ENCODE data around the gene BAIAP2L2. TPM values are rescaled to one million over a fixed set of nuclear protein-coding genes. Genes with fewer than 3 reads are reported as not detected.

BAIAP2L2 gene
- total RNA-seq, 1 experiment from 2014 or later = 2.3 TPM

- no peak overlapping the region for H4K5ac ChIP-seq (ENCODE audit: insufficient read length, low read depth, low read length)
- H2BK20ac ChIP-seq (ENCODE audit: low read depth, low read length, poor library complexity, severe bottlenecking) = no peak overlapping the region
- Mint-ChIP-seq H3K27me3 (ENCODE audit: low read depth) (no peaks in the 10 kb centered on the region), H3K4me3 (no peak overlapping the region), H3K36me3 (ENCODE audit: insufficient read depth in 1 of 3, low read depth in 3 of 3) (peaks cover 9 to 71% (median 55%) of the 10 kb centered on the region in 3 experiments), H3K27ac (peak overlapping the region in 1 of 3 experiments; percentile 44; a peak in 2 of 7 replicates), H3K9me3 (no peaks in the 10 kb centered on the region), H3K4me1 (peaks cover 0 to 8% of the 10 kb centered on the region in 2 experiments; a peak in 2 of 4 replicates)
- no peak overlapping the region for H3T11ph ChIP-seq (ENCODE audit: low read length)
- no peak overlapping the region for H3K14ac ChIP-seq (ENCODE audit: insufficient read depth, low read length)
- H3K23ac ChIP-seq (ENCODE audit: insufficient read length, low read depth, low read length) = no peak overlapping the region
- WGBS (ENCODE audit: extremely low coverage, insufficient read length, low lambda C conversion rate) = no CpG with 5 or more reads among the region's 21 CpGs
- H2BK12ac ChIP-seq (ENCODE audit: insufficient read length, low read depth, low read length) = no peak overlapping the region
- no peak overlapping the region for H2BK120ac ChIP-seq (ENCODE audit: low read depth, low read length, poor library complexity, severe bottlenecking)
- H2BK5ac ChIP-seq (ENCODE audit: insufficient read length, low read length) = no peak overlapping the region
- H3K23me2 ChIP-seq (ENCODE audit: insufficient read length, low read depth, low read length, poor library complexity, severe bottlenecking) = no peaks in the 10 kb centered on the region
- H2AK5ac ChIP-seq (ENCODE audit: insufficient read length, low read length) = no peak overlapping the region
- H3K56ac ChIP-seq (ENCODE audit: insufficient read length, low read depth, low read length) = no peak overlapping the region
- DNase-seq = no peak
- no peaks in the 10 kb centered on the region for H3K4me1 ChIP-seq (ENCODE audit: insufficient read depth, low read length)
- no peaks in the 10 kb centered on the region for H3K79me2 ChIP-seq (ENCODE audit: insufficient read depth, low read length)
- H3K18ac ChIP-seq (ENCODE audit: insufficient read length, low read depth, low read length) = no peak overlapping the region
- H3K79me1 ChIP-seq (ENCODE audit: insufficient read depth, low read depth, low read length, poor library complexity, severe bottlenecking) = no peaks in the 10 kb centered on the region
- H3K4ac ChIP-seq (ENCODE audit: low read depth, low read length) = no peak overlapping the region
- no peak overlapping the region for H3K4me2 ChIP-seq (ENCODE audit: insufficient read depth, insufficient read length, low read length)
- H3K27ac ChIP-seq (ENCODE audit: insufficient read length, low read depth, low read length) = no peak overlapping the region
- H3K9me3 ChIP-seq (ENCODE audit: control insufficient read depth, low read depth, low read length) = no peaks in the 10 kb centered on the region
- H4K91ac ChIP-seq (ENCODE audit: insufficient read length, low read depth, low read length) = no peak overlapping the region
- no peak overlapping the region for H2BK15ac ChIP-seq (ENCODE audit: low read depth, low read length)
- H4K8ac ChIP-seq (replicated peaks; ENCODE audit: insufficient read length, low read depth, low read length) = no peak overlapping the region
- H2AFZ ChIP-seq (ENCODE audit: low read length) = no peak overlapping the region
- no peaks in the 10 kb centered on the region for H3K27me3 ChIP-seq (ENCODE audit: insufficient read depth, low read length)
- TF ChIP-seq CTCF (conservative IDR thresholded peaks at IDR 0.05) = peak; percentile 60; the same call in 2 of the 3 replicates
- H3K9ac ChIP-seq (ENCODE audit: extremely low read depth, insufficient read length, low read length) = no peak overlapping the region
- no peaks in the 10 kb centered on the region for H4K20me1 ChIP-seq (ENCODE audit: control insufficient read depth, insufficient read depth, insufficient read length)
Measured at GRCh38 chr22:38069372-38070249, 40.9 kb downstream of the BAIAP2L2 start.

Measured in H9 (cell line).